Iris pigment epithelial cell (primary cell): ENCODE data around the gene SH3BP4.

Source experiments
- DNase-seq: peaks from one replicate; pipeline ENCODE4 v3.0.0-alpha.2; 2011; ENCODE audit warnings: low read depth

The SH3BP4 gene

GRCh38 chr2:234966340-234966739 is 14.5 kb downstream of the SH3BP4 start:
- DNase-seq = no peak

- DNase-seq = no peak
Measured at GRCh38 chr2:234967201-234967869, 15.5 kb downstream of the SH3BP4 start.

GRCh38 chr2:234967870-234968208 is 16.0 kb downstream of the SH3BP4 start:
- no peak for DNase-seq

GRCh38 chr2:234968631-234969305 is 17.0 kb downstream of the SH3BP4 start:
- no peak for DNase-seq

- DNase-seq = no peak
Measured at GRCh38 chr2:234969306-234970098, 17.7 kb downstream of the SH3BP4 start.

GRCh38 chr2:234970099-234970440 is 18.3 kb downstream of the SH3BP4 start:
- DNase-seq = no peak

- DNase-seq = peak; percentile 79
Measured at GRCh38 chr2:234970477-234970882, 18.7 kb downstream of the SH3BP4 start.

- DNase-seq = no peak
Measured at GRCh38 chr2:234971496-234971895, 19.7 kb downstream of the SH3BP4 start.

- DNase-seq = peak; percentile 61
Measured at GRCh38 chr2:234973008-234973407, 21.2 kb downstream of the SH3BP4 start.

GRCh38 chr2:234974501-234975385 is 22.9 kb downstream of the SH3BP4 start:
- peak; percentile 63 for DNase-seq

GRCh38 chr2:234975611-234976010 is 23.8 kb downstream of the SH3BP4 start:
- no peak for DNase-seq

GRCh38 chr2:234976479-234977227 is 24.8 kb downstream of the SH3BP4 start:
- DNase-seq = no peak

- no peak for DNase-seq
Measured at GRCh38 chr2:234977228-234977679, 25.4 kb downstream of the SH3BP4 start.

- no peak for DNase-seq
Measured at GRCh38 chr2:234978466-234979203, 26.8 kb downstream of the SH3BP4 start.

- peak; percentile 51 for DNase-seq
Measured at GRCh38 chr2:234979204-234980167, 27.7 kb downstream of the SH3BP4 start.

GRCh38 chr2:234980451-234981187 is 28.8 kb downstream of the SH3BP4 start:
- DNase-seq = peak; percentile 59

- DNase-seq = peak; percentile 97
Measured at GRCh38 chr2:234981197-234982095, 29.6 kb downstream of the SH3BP4 start.
